NOMO-1 (cell line): ENCODE data around the gene PARD3B.
"Not testable (repeated sequence)": the region's sequence is repeated elsewhere in the genome, so short reads cannot be mapped to it uniquely, and the experiment has no call there.

Experiments
- DNase-seq, 2 experiments: peaks; one replicate each; lab custom pipeline; 2025; ENCODE audit not compliant: unreplicated experiment in 2 of 2; lab: John Stamatoyannopoulos, UW

PARD3B gene

DNA sequence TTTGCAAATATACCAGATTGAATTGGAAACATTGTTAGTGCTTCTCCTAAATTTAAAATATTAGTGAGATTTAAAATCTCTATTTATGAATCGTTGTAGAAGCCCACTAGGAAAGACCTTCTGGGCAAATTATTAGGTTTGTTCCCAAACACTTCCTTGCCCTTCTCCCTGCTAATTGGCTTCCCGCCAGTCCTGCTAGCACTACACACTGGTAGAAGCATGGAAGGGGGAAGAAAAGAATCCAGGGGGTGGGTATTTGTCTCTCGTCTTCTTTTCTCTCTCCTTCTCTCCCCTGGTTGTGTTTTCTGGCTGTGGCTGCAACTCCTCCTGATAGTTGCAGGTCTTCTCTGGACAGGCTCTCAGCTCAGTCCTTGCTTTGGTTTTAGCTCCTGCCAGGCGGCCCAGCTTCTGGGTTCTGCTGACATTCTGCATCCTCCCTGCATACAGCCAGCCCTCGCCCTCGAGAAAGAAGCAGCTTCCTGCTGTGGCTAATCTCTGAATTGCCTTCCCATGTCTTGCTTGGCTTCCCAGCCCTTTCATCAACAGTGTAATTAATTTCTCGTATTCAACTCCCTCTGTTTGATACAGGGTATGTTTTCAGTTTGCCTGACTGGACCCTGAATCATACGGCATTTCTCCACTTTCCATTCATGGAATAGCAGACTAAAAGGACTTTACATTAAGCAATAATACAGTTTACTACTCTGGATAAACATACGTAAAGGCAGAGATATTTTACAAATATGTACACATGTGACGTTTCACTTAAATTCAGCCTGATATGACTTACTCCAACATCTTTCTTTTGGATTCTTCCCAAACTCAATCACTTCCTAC, 6.9 kb upstream of the PARD3B start:
- no peak for DNase-seq

GRCh38 chr2:204539019-204539385, 6.3 kb upstream of the PARD3B start:
- no peak for DNase-seq

GRCh38 chr2:204541637-204542036, 3.6 kb upstream of the PARD3B start:
- DNase-seq, result no peak

DNA sequence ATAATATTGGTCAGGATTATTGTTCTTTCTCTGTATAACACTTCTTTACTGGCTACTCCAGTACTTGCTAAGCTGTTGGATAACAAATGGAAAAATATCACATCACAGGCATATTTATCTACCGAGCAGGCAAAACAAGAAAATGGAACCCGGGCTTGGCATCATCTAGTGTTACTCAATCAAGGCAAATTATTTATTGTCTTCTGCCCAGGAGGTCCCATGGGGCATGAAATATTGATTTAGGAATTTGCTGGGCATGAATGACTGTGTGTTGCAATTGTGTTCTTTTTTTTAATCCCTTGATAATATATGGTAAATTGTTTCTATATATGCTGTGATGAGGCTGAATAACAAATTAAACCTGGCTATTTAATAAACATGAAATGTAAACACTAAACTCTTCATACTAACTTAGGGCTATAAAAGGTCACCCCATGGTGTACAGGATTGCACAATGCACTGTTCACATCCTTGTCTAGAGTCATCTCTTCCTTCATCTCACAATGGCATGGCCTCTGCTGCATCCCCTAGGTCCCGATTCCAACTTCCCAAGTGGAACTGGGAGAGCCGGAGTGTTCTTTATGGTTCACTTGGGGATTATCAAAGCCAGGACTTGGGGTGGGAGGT, 2.2 kb upstream of the PARD3B start:
- DNase-seq, result no peak

GRCh38 chr2:204545861-204546735, 823 bp downstream of the PARD3B start:
- DNase-seq, result no peak

DNA sequence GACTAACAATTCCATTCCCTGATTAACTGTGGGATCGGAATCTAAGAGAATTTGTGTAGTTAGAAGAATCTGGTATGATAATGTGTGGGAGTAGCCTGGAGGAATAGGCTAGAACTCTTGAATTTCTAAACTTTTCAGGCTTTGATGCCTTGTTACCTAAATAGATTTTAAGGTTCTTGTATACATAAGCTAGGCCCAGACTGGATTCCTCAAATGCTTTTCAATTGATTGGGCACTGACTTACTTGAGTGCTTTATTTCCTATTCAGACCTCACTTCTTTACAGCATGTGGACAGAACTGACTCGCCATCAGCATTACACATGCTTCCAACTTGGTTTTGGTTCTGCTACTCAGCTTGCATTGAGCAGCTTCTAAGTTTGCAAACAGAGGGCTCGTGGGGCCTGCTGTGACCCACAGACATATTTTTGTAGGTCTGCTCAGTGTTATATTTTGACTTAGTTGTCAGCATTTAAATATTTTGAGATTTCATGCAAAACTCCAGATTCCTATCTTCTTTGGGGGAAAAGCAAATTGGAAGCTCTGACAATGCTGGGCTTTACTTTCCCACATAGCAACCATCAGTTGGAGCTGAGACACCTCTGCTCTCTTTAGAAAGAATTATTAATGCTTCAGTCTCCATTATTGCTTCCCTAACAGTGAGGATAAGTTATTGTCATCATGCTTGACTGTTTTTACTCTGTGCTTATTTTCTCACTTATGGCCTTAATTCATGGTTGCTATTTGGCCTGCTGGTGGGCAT, 5.7 kb downstream of the PARD3B start:
- no peak for DNase-seq

- no peak for DNase-seq
Observed at GRCh38 chr2:204551512-204551863, 6.2 kb downstream of the PARD3B start.

DNA sequence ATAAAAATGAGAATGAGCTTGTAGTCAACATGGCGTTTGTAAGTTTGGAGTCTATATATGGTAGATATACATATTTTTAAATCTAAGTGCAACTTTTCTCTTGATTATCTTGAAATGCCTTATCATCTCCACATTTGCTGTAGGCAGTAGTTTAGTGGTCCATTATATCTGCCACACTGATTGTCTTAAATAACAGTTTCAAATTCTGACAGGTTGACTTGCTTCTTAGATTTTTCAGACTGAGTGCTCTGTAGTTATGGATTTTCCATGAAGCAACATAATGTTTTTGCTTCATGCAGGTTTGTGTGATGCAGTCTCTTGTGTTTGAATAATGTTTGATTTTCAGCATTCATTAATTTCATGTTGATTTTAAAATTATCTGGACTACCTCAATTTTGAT, 12.3 kb downstream of the PARD3B start:
- DNase-seq, result no peak

DNA sequence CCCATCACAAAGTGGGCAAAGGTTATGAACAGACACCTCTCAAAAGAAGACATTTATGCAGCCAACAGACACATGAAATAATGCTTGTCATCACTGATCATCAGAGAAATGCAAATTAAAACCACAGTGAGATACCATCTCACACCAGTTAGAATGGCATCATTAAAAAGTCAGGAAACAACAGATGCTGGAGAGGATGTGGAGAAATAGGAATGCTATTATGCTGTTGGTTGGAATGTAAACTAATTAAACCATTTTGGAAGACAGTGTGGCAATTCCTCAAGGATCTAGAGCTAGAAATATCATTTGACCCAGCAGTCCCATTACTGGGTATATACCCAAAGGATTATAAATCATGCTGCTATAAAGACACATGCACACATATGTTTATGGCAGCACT, 14.1 kb downstream of the PARD3B start:
- DNase-seq, result not testable (repeated sequence)

GRCh38 chr2:204560902-204561301, 15.6 kb downstream of the PARD3B start:
- no peak for DNase-seq

DNA sequence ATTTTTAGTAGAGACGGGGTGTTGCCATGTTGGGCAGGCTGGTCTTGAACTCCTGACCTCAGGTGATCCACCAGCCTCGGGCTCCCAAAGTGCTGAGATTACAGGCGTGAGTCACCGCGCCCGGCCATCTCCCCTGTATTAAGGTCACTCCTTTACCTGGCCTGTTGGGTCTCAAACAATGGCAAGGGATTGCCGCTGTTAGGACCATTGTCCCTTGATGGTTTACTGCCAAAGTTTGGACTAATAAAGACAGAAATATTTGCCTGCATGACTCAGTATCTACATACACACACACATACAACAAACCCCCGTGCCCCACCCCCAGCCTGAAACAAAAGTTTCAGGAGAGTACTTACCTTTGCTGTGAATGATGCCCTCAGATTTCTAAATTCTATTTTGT, 16.5 kb downstream of the PARD3B start:
- no peak for DNase-seq

- no peak for DNase-seq
Observed at GRCh38 chr2:204566439-204566838, 21.2 kb downstream of the PARD3B start.

DNA sequence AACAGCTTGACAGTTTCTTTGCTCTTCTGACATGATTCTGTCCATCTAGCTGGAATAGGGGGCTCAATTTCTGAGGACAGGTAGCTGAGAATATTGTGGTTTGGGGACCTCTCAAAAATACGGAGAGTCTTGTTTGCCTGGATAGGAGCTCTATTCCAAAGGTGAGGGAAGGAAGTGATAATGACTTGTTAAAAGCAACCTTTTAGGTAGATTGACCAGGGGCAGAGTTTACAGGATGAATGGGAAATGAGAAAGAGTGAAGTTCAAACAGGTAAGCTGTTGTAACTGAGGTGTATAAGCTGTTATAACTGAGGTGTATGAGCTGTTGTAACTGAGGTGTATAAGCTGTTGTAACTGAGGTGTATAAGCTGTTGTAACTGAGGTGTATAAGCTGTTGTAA, 25.1 kb downstream of the PARD3B start:
- DNase-seq, result no peak

DNA sequence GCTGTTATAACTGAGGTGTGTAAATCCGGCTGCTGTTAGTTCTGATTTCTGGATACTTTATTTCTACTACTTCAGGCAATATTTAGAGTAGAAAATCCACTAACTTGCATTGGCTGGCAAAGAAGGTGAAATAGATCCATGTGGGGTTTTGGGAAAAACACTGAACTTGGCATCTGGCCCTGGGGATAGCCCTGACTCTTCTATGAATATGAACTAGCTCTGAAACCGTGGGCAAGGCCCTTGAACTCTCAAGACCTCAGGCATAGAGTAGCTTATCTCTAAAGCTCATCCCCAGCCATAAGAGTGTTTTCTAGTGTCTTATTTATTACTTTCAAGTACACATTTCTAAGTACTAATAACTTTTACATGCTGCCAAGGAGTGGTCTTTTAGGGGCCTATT, 25.8 kb downstream of the PARD3B start:
- DNase-seq, result no peak

- no peak for DNase-seq
Observed at GRCh38 chr2:204571911-204572310, 26.6 kb downstream of the PARD3B start.

DNA sequence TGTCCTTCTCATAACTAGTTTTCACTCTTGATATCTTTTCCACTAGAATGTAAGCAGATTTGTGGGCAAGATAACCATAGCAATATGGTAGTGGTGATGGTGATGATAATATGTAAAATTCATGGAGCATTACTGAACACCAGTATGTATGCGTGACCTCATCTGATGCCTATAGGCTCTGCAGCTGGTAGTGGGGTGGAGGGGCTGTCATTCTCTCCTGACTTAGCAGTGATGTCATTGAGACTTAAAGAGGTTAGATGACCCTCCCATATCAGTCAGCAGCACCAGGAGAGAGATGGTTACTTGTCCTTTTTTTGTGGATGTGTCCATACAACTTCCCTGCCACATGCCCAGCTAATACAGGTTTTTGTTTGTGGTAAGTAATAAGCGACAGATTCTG, 27.9 kb downstream of the PARD3B start:
- no peak for DNase-seq

GRCh38 chr2:204574486-204574885, 29.2 kb downstream of the PARD3B start:
- no peak for DNase-seq

- no peak for DNase-seq
Observed at GRCh38 chr2:204575463-204575862, 30.2 kb downstream of the PARD3B start.

GRCh38 chr2:204576362-204576979, 31.2 kb downstream of the PARD3B start:
- DNase-seq, result no peak

- no peak for DNase-seq
Observed at GRCh38 chr2:204578928-204579598, 33.8 kb downstream of the PARD3B start.
